DMS53 (cell line): ENCODE data around the gene UBASH3A.

Experiments used
- DNase-seq: peaks from one replicate; lab custom pipeline; 2025; lab: John Stamatoyannopoulos, UW

UBASH3A gene, protein sequence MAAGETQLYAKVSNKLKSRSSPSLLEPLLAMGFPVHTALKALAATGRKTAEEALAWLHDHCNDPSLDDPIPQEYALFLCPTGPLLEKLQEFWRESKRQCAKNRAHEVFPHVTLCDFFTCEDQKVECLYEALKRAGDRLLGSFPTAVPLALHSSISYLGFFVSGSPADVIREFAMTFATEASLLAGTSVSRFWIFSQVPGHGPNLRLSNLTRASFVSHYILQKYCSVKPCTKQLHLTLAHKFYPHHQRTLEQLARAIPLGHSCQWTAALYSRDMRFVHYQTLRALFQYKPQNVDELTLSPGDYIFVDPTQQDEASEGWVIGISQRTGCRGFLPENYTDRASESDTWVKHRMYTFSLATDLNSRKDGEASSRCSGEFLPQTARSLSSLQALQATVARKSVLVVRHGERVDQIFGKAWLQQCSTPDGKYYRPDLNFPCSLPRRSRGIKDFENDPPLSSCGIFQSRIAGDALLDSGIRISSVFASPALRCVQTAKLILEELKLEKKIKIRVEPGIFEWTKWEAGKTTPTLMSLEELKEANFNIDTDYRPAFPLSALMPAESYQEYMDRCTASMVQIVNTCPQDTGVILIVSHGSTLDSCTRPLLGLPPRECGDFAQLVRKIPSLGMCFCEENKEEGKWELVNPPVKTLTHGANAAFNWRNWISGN

DNA sequence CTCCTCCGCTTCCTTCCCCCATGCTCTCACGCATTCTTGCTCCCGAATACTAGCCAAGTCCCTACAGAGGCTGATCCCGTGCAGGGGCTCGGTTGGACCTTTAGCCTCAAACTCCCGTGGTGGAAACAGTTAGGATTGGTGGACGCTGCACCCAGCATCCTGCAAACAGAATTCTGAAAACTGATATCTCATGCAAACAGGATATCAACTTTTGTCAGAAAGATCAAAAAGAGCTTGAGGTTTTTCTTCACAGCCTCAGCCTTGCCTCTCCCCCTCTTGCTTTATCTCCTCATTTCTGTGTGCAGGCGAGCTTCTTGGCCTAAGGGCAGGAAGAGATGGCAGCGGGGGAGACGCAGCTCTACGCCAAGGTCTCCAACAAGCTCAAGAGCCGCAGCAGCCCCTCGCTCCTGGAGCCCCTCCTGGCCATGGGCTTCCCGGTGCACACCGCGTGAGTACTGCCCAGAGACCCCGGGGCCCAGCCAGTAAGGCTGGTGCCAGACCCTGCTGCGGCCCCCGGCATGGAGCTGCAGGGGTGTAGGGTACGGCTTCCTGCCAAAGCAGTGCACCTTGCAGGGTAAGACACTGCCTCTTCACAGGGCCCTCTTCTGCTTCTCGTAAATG is at the start of gene UBASH3A:
Gene UBASH3A, plus strand, starts transcription at position 292 of the 621 bp plus-strand sequence. Its CDS starts 44 bp downstream, at position 336.
- no peak for DNase-seq

DNA sequence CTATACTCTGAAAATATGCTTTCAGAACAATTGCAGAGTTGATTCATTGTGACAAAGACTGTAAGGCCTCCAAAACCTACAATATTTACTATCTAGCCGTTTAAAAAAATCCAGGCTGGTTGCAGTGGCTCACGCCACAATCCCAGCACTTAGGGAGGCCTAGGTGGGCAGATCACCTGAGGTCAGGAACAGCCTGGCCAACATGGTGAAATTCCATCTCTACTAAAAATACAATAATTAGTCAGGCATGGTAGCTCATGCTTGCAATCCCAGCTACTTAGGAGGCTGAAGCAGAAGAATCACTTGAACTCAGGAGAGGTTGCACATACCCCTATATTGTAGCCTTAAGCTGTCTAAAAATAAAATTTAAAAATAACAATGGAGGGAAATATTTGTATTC is 47.7 kb upstream of the UBASH3A start:
- no peak for DNase-seq

DNA sequence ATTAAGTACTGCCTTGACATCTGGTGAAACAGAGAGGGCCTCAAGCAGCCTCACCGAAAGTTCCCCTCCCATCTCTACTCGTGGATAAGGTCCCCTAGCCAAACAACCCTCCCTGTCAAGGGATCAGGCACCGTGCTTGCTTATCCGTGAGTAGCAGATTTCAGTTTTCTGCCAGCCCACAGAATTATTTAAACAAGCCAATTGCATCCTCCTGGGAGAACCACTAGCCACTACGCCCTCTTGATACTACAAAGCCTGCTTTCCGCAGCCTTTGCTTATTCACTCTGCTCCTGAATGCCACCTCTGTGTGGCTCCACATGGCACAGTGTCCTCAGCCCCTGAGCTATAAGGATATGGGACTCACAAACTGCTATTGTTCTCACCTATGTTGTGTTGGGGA is 47.1 kb upstream of the UBASH3A start:
- DNase-seq = no peak

DNA sequence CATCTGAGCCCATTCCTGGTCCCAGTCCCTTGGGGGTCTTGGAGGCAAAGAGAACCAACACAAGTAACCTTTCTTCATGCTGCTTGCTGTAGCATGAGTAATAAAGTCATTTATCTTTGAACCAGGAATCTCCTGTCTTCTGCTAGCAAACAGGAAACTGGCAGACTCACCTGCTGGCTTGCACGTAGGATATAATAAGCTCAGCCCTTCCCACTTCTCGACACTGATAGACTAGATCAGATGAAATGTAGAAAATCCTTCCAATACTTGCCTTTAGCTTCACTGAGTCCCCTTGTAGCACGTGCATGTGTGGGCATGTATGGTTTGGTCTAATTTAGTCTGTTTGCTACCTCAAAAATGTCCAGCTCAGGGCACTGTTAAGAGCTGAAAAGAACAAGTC is 46.4 kb upstream of the UBASH3A start:
- DNase-seq = peak; percentile 18

DNA sequence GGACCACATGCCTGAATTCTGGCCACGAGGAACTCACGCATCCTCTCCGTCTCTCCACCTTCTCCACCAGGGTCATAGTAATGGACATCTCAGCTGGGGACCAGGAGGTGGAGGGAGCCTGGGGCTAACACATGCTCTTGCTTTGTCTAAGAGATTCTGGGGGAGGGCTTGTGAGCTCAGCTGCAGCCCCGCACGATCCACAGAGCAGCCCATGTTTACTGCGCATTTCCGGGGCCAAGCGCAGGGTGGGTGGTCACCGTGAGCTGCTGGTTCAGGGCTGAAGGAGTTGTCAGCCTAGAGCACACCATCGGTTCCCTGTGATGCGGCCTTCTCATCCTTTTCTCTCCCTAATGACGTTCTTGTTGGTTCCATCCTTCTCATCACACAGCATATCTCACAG is 45.4 kb upstream of the UBASH3A start:
- DNase-seq = no peak

DNA sequence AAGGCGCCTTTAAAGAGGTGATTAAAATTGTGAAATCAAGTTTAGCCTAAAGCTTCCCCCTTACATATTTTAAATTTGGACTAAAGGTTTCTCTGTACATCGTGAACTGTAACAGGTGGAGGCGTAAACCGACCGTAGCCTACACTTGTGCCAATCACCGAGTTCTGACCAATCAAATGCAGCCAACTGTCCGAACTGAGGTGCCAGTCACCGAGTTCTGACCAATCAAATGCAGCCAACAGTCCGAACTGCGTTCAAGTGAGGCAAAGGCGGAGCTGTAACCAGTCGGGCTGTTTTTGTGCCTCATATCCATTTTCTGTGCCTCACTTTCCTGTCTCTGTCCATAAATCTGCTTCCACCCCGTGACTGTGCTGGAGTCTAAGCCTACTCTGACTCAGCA is 44.8 kb upstream of the UBASH3A start:
- DNase-seq = no peak

DNA sequence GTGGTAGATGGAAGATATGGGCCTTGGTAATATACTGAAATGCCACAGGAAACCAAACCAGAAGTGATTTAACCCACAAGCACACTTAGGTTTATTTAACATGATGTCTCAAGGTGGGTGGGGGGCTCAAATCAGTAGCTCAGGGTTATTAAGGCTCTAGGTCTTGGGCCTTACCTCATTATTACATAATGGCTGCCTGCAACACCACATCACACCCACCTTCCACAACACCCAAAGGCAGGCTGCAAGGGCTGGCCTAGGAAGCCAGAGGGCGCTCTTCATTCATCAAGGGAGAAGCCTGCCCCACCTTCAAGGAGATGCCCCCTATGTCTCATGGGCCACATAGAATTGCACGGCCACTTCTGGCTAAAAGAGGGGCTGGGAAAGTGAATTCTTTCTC is 43.4 kb upstream of the UBASH3A start:
- DNase-seq = no peak

DNA sequence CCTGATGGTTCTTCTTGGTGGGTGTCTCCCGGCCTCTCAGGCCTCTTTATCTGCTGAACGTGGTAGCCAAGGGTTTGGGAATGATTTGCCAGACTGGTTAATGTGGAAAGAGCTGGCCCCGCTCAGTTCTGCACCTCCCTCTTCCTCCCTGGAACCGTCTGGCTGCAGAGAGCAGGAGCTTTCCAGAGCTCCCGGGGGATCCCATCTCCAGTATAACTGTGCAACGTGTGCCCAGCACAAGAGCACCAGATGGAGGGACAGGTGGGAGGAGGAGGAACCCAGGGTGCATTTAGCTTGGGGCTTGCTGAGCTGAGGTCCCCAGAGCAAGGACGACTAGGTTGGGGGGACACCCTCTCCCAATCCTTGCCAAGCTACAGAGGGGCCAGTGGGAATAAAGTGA is 42.4 kb upstream of the UBASH3A start:
- no peak for DNase-seq

DNA sequence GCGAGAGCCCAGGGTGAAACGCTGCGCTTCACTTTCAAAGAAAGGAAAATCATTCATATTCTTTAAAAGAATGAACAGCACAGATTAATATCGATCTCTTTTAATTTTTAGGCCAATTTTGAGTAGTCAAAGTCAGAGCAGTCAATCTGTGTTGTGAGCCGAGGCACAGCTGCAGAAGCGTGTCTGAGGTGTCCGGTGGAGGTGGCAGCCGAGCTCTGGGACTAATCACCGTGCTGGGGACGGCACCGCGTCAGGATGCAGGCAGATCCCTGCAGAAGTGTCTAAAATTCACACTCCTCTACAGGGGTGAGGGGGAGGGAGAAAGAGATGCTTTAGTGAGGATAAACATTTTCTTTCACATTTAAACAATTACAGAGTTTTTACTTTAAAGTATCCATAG is 41.5 kb upstream of the UBASH3A start:
- no peak for DNase-seq

DNA sequence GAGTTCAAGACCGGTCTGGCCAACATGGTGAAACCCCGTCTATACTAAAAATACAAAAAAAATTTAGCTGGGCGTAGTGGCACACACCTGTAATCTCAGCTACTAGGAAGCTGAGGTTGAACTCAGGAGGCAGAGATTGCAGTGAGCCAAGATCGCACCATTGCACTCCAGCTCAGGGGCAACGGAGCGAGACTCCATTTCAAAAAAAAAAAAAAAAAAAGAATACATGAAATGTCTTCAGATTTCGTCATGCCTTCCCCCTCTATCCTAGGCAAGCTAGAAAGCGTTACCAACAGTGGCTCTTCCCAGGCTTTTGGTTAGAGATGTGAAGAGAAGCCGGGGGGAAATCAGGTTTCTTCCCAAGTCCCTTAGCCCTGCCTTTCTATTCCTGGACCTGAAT is 41.0 kb upstream of the UBASH3A start:
- DNase-seq = no peak

DNA sequence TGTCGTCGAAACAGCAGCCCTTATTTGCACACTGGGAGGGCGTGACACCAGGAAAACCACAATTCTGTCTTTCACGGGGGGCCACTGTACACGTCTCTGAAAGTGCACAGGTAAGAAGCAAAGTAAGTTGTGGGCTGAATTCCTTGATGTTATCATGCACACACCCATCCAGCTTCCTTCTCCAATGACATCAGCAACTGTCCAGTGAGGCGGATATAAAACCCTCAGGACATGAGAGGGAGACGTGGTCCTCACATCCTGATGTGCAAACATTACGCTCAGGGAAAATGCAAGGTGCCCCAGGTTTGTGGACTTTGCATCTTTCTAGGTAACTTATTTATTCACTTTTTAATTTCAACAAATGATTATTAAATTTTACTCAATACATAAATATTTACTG is 40.4 kb upstream of the UBASH3A start:
- peak; percentile 32 for DNase-seq

DNA sequence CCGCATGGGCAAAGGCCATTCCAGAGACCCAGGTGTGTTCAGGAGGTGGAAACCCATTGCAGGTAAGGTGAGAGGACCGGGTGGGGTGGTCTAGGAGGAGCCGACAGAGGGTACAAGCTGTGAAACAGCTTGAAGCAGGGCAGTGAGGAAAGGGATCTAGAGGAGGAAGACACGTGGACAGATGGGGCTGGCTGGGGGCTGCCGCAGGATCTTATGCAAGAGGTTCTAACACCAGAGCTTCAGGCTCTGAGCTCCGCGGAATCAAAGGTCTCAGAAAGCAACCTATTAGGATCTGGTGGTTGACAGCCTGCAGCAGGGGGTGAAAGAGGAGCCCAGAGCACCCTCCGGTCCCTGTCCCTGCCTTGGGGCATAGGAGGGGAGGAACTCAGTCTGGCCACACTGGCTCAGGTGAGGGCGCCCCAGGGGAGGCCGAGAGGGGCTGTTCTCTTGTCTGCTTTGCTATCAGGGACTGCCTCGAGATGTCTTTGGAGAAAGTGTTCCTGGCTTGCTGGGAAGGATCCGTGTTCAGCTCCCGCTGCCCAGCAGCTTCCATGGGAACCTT is 39.3 kb upstream of the UBASH3A start:
- DNase-seq = no peak

DNA sequence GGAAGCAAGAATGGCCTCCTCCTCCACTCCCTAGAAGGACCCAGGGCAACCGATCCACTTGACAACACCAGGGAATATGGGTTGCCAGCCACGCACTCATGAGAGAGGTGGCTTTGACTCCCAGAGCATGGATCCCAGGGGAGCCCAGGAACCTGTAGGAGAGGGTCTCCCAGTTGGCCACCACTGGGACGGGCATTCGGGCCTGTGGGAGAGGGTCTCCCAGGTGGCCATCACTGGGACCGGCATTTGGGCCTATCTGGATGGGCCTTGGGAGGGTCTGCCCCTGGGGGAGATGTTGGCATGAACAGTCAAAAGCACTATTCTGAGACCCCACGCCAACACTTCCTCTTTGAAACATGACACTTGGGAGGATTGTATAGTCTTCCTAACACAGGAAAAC is 37.9 kb upstream of the UBASH3A start:
- DNase-seq = no peak

DNA sequence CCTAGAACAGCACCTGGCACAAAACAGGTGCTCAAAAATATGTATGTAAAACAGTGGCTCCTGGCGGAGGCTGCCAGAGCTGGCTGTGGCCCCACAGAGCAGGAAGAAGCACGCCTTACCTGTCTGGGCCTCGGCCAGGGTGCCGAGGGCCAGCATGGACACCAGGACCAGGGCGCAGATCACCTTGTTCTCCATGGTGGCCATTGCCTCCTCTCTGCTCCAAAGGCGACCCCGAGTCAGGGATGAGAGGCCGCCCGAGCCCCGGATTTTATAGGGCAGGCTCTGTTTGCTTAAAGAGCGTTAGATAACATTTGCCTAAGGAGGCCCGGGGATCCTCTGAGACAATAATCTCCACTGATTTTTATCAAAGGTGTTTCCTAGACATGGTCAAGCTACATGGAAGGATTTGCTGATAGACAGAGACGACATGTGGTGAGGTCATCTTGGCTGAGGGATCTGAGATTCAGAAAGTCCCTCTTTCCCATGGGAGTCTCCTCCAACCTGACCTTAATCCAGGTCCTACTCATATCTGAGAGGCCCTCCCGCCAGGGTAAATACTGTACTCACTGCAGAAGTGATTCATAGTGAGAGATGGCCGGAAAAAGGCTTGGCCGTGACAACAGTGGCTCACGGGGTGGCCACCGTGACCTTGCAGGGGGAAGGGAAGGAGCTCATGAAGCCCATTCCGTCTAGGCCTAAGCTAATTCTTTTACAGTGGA is 37.3 kb upstream of the UBASH3A start, which contains the start of gene TFF1:
Gene TFF1, minus strand, starts transcription at position 244 of the 719 bp plus-strand sequence. Its CDS starts 40 bp downstream, at position 204.
- DNase-seq = peak; percentile 60

DNA sequence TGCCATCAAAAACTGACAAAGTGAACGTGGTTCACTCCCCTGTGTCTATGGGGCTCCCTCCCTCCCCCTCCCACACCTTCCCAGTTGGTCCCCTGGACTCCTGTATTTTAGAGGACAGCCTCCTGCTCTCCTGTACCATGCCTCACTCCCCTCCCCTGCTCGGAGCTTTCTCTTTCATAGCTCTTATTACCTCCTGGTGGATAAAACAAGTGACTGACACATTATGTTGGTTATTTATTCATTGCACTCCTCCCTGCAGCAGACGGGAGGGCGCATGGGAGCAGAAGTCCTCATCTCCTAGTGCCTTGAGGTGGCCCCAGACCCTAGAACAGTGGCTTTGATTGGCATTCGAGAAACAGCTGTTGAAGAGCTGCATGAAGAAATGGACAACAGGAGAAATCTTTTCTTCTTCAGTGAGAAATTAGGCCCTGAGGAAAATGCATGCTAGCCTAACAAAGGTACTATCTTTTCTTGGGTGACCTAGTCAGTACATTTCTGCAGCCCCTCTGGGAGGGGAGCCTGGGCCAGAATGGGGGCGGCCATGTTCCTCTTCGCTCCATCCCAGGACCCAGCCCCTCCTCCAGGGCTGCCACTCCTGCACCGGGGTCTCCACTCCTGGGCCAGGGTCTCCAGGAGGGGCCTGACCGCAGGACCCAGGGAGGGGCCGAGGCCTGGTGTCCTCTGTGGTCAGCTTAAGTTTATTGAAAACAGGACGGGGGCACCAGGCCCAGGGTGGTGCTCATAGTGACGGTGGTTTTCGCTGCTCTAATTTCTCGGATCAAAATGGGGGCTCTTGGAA is 36.1 kb upstream of the UBASH3A start:
- DNase-seq = no peak

DNA sequence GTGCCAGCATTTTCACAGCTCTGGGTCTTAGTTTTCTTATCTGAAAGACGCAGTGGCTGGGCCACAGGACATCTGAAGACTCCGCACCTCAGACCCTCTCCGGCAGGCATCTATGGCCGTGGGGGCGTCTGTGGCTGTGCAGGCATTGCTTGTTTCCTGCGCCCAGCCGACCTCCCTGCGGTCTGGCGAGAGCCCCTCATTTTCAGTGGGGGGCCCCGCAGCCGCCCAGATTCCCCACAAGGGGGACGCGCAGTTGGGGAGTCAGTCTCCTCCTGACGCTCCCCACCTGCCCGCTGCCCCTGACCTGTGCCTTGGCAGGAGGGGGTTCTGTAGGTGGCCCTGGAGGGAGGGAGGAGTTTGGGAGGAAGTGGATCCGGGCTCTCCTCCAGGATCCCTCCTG is 33.9 kb upstream of the UBASH3A start:
- no peak for DNase-seq

DNA sequence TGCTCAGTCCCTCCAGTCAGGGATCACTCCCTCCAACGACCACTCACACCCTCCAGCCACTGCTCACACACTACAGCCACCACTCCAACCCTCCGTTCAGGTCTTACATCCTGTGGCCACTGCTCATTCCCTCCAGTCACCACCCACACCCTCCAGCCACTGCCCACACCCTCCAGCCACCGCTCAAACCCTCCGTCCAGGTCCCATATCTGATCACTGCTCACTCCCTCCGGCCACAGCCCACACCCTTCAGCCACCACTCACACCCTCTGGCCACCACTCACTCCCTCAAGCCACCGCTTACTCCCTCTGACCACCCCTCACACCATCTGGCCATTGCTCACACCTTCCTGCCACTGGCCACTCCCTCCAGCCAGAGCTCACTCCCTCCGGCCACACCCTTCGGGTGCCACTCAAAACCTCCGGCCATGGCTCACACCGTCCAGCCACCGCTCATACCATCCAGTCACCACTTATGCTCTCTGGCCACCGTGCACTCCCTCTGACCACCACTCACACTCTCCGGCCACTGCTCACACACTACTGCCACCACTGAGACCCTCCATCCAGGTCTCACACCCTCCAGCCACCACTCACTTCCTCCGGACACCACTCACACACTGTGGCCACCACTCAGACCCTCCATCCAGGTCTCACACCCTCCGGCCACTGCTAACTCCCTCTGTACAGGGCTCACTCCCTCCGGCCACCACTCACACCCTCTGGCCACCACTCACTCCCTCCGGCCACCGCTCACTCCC is 32.6 kb upstream of the UBASH3A start:
- no peak for DNase-seq

DNA sequence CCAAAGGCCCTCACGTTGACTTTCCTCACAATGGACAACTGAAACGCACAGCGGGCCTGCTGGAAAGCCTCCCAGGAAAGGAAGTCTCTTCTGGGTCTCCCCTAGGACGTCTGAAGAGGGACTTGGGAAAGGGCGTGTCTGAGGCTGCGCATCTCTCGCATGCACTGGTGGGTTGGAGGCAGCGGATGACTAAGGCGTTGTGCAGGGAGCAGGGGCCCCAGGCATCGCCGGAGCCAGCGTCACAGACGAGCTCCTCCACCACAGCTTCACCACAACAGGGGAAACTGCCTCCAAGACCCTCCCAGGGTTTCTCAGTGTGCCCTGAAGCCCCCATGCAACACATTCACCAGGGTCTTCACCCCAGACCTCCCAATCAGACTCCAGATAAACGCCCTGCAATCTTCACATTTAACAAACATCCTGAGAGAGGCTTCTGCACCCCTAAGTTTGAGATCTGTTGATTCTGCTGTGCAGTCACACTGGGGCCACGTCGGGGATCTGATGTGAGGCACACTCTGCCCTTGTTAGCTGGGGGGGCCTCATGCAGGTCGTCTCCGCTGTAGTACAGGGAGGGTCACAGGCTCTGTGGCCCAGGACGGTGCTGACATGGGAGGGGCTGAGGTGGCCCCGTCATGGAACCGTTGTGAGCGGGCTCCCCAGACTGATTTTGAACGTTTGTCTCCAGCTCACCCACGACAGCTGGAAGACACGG is 30.4 kb upstream of the UBASH3A start:
- DNase-seq = no peak

DNA sequence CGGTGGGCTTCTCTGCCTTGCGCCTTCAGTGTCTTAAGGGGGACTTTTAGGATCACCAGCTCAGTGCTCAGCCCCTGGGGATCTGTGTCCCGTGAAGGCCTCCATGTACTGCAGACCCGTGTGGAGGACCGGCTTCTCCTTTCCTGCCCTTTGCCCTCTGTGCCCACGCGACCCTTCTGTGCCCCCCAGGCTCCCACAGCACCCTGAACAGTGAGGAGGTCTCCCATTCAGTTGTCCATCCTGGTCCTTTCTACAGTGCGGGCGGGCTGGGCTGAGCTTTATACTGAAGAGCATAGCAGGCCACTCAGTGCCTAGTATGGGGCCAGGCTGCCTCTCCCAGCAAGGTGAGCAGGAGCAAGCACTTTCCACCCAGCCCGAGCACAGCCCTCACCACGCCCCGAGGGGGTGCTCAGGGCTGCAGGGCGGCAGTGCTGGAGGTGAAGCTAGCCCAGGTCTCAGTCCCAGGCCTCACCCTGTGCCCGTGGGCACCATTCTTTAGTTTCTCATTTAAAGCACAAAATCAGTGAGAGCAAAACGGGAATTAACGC is 29.7 kb upstream of the UBASH3A start:
- DNase-seq = no peak

DNA sequence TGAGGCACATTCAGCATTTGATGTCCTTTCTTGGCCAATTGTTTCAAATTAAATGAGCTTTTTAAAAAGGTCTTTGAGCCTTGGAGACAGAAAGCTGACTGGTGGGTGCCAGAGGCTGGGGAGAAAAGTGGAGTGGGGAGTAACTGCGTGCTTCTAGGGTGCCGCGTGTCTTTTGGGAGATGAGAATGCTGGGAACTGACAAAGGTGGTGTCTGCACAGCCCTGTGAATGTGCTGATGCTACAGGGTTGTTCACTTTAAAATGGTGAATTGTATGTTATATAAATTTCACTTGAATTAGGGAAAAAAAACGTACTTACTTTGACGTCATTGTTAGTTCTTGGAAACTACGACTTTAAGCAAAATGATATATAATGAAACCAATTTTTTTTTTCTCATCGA is 29.2 kb upstream of the UBASH3A start:
- DNase-seq = no peak
